Raji (cell line): Measurements from ENCODE around the gene SLC45A1.

Source experiments
- POLR2A ChIP-seq: IDR thresholded peaks from 2 replicates; pipeline ENCODE4 v1.6.1; 2011; ENCODE audit warnings: low read depth, low read length, control low read depth; ENCODE audit not compliant: insufficient read depth

Gene SLC45A1

GRCh38 chr1:8363186-8363766 is 45.4 kb downstream of the SLC45A1 start:
- no peak for TF ChIP-seq POLR2A

DNA sequence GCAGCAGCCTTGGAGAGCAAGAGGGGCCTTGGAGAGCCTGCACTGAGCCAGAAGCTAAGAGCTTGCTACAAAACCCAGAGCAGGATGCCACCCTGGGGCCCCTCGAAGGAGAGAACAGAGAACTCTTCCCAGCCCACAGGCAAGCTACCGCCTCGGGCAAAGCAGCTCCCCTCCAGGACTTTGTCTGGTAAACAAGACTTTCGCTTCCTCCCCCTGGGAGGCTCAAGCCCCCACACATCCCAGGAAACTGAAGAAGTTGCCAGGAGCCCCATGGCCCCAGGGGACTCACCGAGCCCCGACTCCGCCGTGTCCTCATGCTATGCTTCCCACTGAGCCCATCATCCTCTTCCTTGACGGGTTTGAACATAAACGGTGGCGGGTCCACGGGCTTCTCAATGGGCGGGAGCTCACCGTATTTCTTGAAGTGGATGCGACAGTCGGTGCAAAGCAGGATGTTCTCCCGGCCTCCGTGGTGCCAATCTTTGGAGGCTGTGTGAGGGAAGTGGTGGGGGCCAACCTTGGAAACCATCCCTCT is 45.9 kb downstream of the SLC45A1 start:
- TF ChIP-seq POLR2A: no peak

- no peak for TF ChIP-seq POLR2A
Measured at GRCh38 chr1:8364528-8365442, 46.9 kb downstream of the SLC45A1 start.

GRCh38 chr1:8365661-8366362 is 47.9 kb downstream of the SLC45A1 start:
- no peak for TF ChIP-seq POLR2A

DNA sequence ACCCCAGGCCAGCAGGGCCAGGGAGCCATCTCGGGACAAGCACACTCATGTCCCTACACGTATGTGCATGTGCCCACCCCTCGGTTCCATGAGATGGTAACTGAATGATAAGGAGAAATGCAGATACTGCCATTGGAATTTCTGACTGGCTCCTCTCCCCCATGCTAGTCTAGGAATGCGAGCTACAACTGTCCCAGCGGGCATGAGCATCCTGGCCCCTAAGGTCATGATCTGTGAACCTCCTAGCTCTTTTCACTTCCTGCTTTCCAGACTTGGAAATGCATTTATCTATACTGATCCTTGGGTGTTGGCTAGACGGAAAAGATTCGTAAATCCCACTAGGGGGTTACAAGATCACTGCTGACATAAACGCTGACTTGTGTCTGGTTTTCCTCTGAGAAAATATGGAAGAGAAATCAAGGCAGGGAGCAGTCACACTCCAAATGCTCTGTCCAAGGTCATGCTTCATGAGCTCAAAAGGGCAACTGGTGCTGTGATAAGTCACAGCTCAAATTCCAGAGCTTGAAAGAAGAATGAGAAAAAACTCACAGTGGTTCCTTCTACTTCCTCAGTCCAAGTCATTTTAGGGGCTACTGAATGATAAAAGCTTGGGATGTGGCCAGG is 49.8 kb downstream of the SLC45A1 start:
- no peak for TF ChIP-seq POLR2A

DNA sequence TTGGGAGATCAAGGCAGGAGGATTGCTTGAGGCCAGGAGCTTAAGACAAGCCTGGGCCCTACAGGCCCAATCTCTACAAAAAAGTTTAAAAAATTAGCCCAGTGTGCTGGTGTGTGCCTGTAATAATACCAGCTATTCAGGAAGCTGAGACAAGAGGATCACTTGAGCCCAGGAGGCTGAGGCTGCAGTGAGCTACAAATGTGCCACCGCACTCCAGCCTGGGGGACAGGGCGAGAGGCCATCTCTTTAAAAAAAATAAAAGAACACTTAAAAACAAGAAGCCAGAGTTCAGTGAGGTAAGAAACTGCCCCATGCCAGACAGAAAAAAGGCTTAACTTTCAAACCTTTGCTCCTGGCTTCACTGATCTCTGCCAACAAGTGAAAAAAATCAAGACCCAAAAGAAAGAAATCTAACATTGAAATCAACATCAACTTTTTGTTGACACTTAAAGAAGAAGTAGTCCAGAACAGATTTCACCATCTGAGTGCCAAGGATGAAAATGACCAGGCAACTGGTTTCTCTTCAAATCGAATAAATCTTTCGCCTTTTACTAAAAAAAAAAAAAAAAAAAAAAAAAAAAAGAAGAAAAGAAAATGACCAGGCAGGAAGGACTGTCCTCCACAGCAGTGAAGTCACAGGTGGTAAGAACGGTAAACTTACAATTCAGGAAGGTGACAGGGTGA is 51.2 kb downstream of the SLC45A1 start:
- no peak for TF ChIP-seq POLR2A

DNA sequence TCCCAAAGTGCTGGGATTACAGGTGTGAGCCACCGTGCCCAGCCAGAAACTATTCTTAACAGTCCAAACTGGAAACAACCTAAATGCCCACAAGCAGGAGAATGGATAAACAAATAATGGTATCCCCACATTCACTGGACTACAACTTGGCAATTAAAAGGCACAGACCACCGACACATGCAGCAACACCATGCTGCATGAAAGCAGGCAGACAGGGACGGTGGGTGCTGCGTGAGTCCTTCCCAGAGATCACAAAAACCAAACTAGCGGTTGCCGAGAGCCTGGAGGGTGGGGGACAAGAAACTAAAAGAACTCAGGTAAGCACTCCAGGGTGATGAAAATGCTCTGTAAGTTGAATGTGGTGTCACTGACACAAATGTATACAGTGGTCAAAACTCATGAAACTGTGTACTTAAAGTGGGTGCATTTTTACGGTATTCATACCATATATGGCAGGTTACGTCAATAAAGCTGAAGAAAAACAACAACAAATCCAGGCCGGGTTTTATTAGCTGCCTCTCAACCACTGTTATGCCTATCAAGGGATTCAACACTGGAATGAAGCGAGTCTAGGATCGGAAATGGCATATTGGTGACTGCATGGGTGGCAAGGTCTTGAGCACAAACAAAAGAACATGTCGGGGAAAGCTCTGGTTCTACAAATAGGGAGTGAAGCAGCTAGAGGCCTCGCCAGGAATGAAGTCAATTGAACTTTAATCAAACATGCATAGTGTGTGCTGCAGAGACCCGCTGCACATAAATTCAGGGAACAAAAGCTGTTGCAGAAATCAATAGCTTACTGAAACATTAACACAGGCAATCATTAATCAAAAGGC is 52.4 kb downstream of the SLC45A1 start:
- TF ChIP-seq POLR2A: no peak

GRCh38 chr1:8370905-8371315 is 53.0 kb downstream of the SLC45A1 start:
- TF ChIP-seq POLR2A: no peak

GRCh38 chr1:8371372-8371991 is 53.6 kb downstream of the SLC45A1 start:
- TF ChIP-seq POLR2A: no peak

- TF ChIP-seq POLR2A: no peak
Measured at GRCh38 chr1:8373125-8373524, 55.2 kb downstream of the SLC45A1 start.

DNA sequence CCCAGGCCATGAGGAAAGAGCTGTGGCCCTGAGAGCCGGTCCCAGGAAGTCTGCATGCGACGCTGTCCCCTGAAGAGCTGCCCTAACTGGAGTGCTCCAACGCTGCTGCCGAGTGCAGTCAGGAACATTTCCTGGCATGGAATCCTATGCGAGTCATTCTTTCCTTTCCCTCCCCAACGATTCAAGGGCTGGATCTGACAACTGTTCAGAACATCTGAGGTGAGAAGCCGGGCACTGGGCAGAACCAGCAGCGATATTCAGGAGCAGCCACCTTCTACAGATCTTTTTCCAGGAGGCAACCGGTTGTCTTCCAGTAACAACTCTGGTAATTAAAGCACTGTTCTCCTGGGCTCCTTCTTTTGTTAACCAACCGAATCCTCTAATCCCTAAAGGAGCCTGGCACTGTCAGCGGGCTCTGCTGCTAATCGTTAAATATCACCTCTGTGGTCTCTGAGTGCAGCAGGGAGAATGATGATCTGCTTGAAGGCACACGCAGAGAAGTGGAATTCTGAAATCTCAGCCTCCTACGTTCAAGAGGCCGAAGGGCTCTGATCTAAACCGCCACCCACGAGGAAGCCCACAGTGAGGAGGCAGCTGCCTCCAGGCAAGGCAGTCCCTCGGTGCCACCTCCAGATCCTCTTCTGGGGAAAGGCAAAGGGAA is 55.8 kb downstream of the SLC45A1 start:
- TF ChIP-seq POLR2A: no peak

DNA sequence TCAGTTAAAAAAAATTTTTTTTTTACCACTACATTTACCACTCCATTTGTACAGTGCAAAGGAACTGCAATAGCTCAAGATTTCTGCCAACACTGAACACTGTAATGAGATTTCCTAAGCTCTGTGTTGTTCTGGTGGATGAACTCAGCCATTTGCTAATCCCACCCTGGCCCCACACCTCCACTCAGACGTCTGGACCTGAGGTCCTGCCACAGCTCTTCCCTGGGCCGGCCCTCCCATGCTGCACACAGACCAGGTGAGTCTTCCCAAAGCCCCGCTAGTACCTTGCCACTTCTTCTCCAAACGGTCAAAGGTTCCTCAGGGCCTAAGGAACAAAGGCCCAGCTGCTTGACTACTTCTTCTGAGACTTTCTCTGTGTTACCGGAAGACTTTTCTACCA is 56.4 kb downstream of the SLC45A1 start:
- TF ChIP-seq POLR2A: no peak

GRCh38 chr1:8374812-8375211 is 56.9 kb downstream of the SLC45A1 start:
- no peak for TF ChIP-seq POLR2A
